ENCODE data around the gene GPR22. TPM values are rescaled to one million over a fixed set of nuclear protein-coding genes. Genes with fewer than 3 reads are reported as not detected.

The GPR22 gene
- total RNA-seq, 2 donors from 2014 or later, result 21.7 to 40.6 TPM

GRCh38 chr7:107480932-107481331 lies 11.1 kb downstream of the GPR22 start:
- DNase-seq (ENCODE audit: low spot score), result no peak
- Histone ChIP-seq H3K4me3 (peak overlapping the region in 1 of 2 donors; percentile 4), H3K27ac (peak overlapping the region; percentile 51 to 85)

GRCh38 chr7:107482571-107482970 lies 12.7 kb downstream of the GPR22 start:
- Histone ChIP-seq H3K27me3 (no peaks in the 10 kb centered on the region), H3K9me3 (no peaks in the 10 kb centered on the region), H3K27ac (no peak overlapping the region), H3K4me1 (peaks cover 0 to 5% of the 10 kb centered on the region in 2 donors), H3K36me3 (no peaks in the 10 kb centered on the region), H3K4me3 (no peak overlapping the region)
- TF ChIP-seq CTCF (IDR thresholded peaks at IDR 0.05), result no peak
- no peak for DNase-seq (ENCODE audit: low spot score)

More at GRCh38 chr7:107480932-107481331, 11.1 kb downstream of the GPR22 start:
- Histone ChIP-seq H3K4me1 (peaks cover 0 to 5% of the 10 kb centered on the region in 2 donors), H3K36me3 (no peaks in the 10 kb centered on the region), H3K27me3 (no peaks in the 10 kb centered on the region), H3K9me3 (no peaks in the 10 kb centered on the region)
- TF ChIP-seq CTCF (IDR thresholded peaks at IDR 0.05), result no peak

- no peak for TF ChIP-seq CTCF (IDR thresholded peaks at IDR 0.05)
- no peaks in the 10 kb centered on the region for H3K27me3 ChIP-seq
- H3K4me3 ChIP-seq, result no peak overlapping the region
Observed at GRCh38 chr7:107486041-107486440, 16.2 kb downstream of the GPR22 start.

GRCh38 chr7:107492875-107493274 lies 23.0 kb downstream of the GPR22 start:
- Histone ChIP-seq H3K4me3 (no peak overlapping the region), H3K27ac (no peak overlapping the region), H3K36me3 (no peaks in the 10 kb centered on the region), H3K27me3 (no peaks in the 10 kb centered on the region), H3K4me1 (peaks cover 0 to 3% of the 10 kb centered on the region in 2 donors), H3K9me3 (no peaks in the 10 kb centered on the region)
- TF ChIP-seq CTCF (IDR thresholded peaks at IDR 0.05), result no peak
- no peak for DNase-seq (ENCODE audit: low spot score)

More at GRCh38 chr7:107486041-107486440, 16.2 kb downstream of the GPR22 start:
- Histone ChIP-seq H3K4me1 (peaks cover 0 to 3% of the 10 kb centered on the region in 2 donors), H3K36me3 (no peaks in the 10 kb centered on the region), H3K9me3 (no peaks in the 10 kb centered on the region), H3K27ac (no peak overlapping the region)
- DNase-seq (ENCODE audit: low spot score), result no peak

- H3K27me3 ChIP-seq, result no peaks in the 10 kb centered on the region
- H3K36me3 ChIP-seq, result no peaks in the 10 kb centered on the region
- DNase-seq (ENCODE audit: low spot score), result no peak
- H3K4me1 ChIP-seq, result peaks cover 0 to 3% of the 10 kb centered on the region in 2 donors
- no peak overlapping the region for H3K27ac ChIP-seq
- TF ChIP-seq CTCF (IDR thresholded peaks at IDR 0.05), result no peak
- H3K9me3 ChIP-seq, result no peaks in the 10 kb centered on the region
- H3K4me3 ChIP-seq, result no peak overlapping the region
Observed at GRCh38 chr7:107494315-107494751, 24.5 kb downstream of the GPR22 start.

GRCh38 chr7:107494884-107495283 lies 25.0 kb downstream of the GPR22 start:
- H3K27ac ChIP-seq, result no peak overlapping the region
- H3K4me3 ChIP-seq, result no peak overlapping the region
- H3K36me3 ChIP-seq, result no peaks in the 10 kb centered on the region

More at GRCh38 chr7:107494884-107495283, 25.0 kb downstream of the GPR22 start:
- DNase-seq (ENCODE audit: low spot score), result no peak
- no peak for TF ChIP-seq CTCF (IDR thresholded peaks at IDR 0.05)
- H3K9me3 ChIP-seq, result no peaks in the 10 kb centered on the region
- peaks cover 0 to 3% of the 10 kb centered on the region in 2 donors for H3K4me1 ChIP-seq
- H3K27me3 ChIP-seq, result no peaks in the 10 kb centered on the region

Measured in right atrium auricular region (tissue), 2 donors.